ENCODE results near the gene FXYD2. TPM values are rescaled to one million over a fixed set of nuclear protein-coding genes. Genes with fewer than 3 reads are reported as not detected.
A peak's percentile ranks its signal among the peaks of the same experiment; 100 is the strongest.

FXYD2 gene
- total RNA-seq, 6 donors from 2014 or later = 0.15 to 4.5 (median 2.4) TPM

- Histone ChIP-seq H3K36me3 (no peaks in the 10 kb centered on the region), H3K27ac (no peak within 1 kb of the TSS), H3K27me3 (peaks cover 0 to 32% (median 17%) of the 10 kb centered on the region in 4 donors), H3K4me1 (peaks cover 14 to 21% (median 21%) of the 10 kb centered on the region in 4 donors), H3K9me3 (no peaks in the 10 kb centered on the region), H3K4me3 (peak within 1 kb of the TSS in 3 of 4 donors; percentile 25 to 43 (median 31))
- TF ChIP-seq, protein P1, sequence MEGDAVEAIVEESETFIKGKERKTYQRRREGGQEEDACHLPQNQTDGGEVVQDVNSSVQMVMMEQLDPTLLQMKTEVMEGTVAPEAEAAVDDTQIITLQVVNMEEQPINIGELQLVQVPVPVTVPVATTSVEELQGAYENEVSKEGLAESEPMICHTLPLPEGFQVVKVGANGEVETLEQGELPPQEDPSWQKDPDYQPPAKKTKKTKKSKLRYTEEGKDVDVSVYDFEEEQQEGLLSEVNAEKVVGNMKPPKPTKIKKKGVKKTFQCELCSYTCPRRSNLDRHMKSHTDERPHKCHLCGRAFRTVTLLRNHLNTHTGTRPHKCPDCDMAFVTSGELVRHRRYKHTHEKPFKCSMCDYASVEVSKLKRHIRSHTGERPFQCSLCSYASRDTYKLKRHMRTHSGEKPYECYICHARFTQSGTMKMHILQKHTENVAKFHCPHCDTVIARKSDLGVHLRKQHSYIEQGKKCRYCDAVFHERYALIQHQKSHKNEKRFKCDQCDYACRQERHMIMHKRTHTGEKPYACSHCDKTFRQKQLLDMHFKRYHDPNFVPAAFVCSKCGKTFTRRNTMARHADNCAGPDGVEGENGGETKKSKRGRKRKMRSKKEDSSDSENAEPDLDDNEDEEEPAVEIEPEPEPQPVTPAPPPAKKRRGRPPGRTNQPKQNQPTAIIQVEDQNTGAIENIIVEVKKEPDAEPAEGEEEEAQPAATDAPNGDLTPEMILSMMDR (IDR thresholded peaks at IDR 0.05) = no peak
- TF ChIP-seq POLR2A (IDR thresholded peaks at IDR 0.05) = no peak
- TF ChIP-seq EP300 (IDR thresholded peaks at IDR 0.05) = no peak
- no peak for TF ChIP-seq POLR2AphosphoS5 (IDR thresholded peaks at IDR 0.05)
- ATAC-seq (ENCODE audit: low FRiP score in 2 of 2) = peak in 1 of 2 donors; percentile 68
- peak in 1 of 2 donors; percentile 90 for DNase-seq
- 16% methylated on average over 5 of the region's 66 CpGs; no CpG with 5 or more reads in 1 of the 2 donors for WGBS, 2 donors
These were observed 27.5 kb downstream of the FXYD2 start, which contains the start of gene DSCAML1 for GRCh38 chr11:117796872-117797529. DSCAML1 (minus strand) TSS chr11:117797216; CDS start chr11:117797079, 137 bp downstream.

- Histone ChIP-seq H3K27ac (no peak overlapping the region), H3K9me3 (no peaks in the 10 kb centered on the region), H3K27me3 (peaks cover 0 to 32% (median 17%) of the 10 kb centered on the region in 4 donors), H3K4me1 (peaks cover 14 to 21% (median 21%) of the 10 kb centered on the region in 4 donors), H3K36me3 (no peaks in the 10 kb centered on the region), H3K4me3 (peak overlapping the region in 3 of 4 donors; percentile 25 to 43 (median 31))
- ATAC-seq (ENCODE audit: low FRiP score in 2 of 2) (no peak), DNase-seq (no peak)
- WGBS, 2 donors = 3 to 6% methylated on average over 17 to 24 of the region's 35 CpGs
- no peak for TF ChIP-seq POLR2A (IDR thresholded peaks at IDR 0.05)
- no peak for TF ChIP-seq POLR2AphosphoS5 (IDR thresholded peaks at IDR 0.05)
- no peak for TF ChIP-seq EP300 (IDR thresholded peaks at IDR 0.05)
- TF ChIP-seq, protein P1 (IDR thresholded peaks at IDR 0.05) = no peak
These were observed 28.1 kb downstream of the FXYD2 start for GRCh38 chr11:117796456-117796871.

DNA sequence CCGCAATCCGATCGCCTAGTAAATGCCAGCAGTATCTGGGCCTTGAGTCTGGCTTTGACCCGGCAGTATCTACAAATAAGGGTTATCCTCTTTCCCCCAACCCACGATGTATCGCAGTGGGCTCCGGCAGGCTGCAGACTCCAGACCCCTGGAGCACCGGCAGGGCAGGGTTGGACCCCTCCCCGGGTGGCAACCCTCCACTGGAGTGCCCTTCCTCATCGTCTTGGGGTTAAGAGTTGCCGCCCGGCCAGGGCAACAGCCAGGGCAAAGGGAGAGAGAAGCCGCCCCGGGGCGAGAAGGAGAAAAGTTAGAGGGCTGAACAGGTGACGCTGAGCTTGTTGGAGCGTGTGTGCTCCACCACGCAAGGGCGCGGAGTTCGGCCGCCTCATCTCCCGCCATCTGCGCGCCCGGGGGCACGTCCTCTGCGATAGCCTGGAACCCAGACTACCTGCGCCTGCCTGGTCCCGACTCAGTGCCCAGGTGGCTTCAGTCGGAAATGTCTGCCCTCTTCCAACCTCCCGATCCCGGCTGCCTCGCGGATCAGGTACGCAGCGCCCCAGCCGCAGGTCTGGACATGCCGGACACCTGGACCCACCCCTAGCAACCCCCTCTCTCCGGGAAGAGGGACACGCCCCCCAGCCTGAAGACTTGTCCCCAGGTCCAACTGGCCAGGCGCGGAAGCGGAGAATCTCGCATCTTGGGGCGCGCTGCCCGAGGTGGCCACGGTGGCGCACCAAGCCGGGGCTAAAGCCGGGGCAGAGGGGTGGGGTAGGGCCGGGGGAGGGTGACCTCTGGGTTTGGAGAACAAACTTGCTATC, 28.7 kb downstream of the FXYD2 start:
- Histone ChIP-seq H3K4me1 (peaks cover 14 to 21% (median 21%) of the 10 kb centered on the region in 4 donors), H3K27me3 (peaks cover 0 to 32% (median 17%) of the 10 kb centered on the region in 4 donors), H3K36me3 (no peaks in the 10 kb centered on the region), H3K4me3 (peak overlapping the region in 2 of 4 donors; percentile 25 to 43), H3K27ac (no peak overlapping the region), H3K9me3 (no peaks in the 10 kb centered on the region)
- 8 to 21% methylated on average over 12 to 38 of the region's 53 CpGs for WGBS, 2 donors
- no peak for ATAC-seq (ENCODE audit: low FRiP score in 2 of 2)
- TF ChIP-seq POLR2AphosphoS5 (IDR thresholded peaks at IDR 0.05) = no peak
- no peak for TF ChIP-seq POLR2A (IDR thresholded peaks at IDR 0.05)
- TF ChIP-seq EP300 (IDR thresholded peaks at IDR 0.05) = no peak
- TF ChIP-seq, protein P1 (IDR thresholded peaks at IDR 0.05) = no peak
- peak in 1 of 2 donors; percentile 74 for DNase-seq

- WGBS, 2 donors = 49 to 50% methylated on average over 24 to 29 of the region's 29 CpGs
- H3K9me3 ChIP-seq = no peaks in the 10 kb centered on the region
- H3K4me3 ChIP-seq = no peak overlapping the region
- H3K27ac ChIP-seq = no peak overlapping the region
- H3K4me1 ChIP-seq = peaks cover 14 to 21% (median 21%) of the 10 kb centered on the region in 4 donors
- H3K27me3 ChIP-seq = peaks cover 0 to 32% (median 17%) of the 10 kb centered on the region in 4 donors
- no peak for ATAC-seq (ENCODE audit: low FRiP score in 2 of 2)
- peak in 1 of 2 donors; percentile 53 for DNase-seq
- no peak for TF ChIP-seq POLR2AphosphoS5 (IDR thresholded peaks at IDR 0.05)
- TF ChIP-seq POLR2A (IDR thresholded peaks at IDR 0.05) = no peak
- TF ChIP-seq, protein P1 (IDR thresholded peaks at IDR 0.05) = no peak
- no peak for TF ChIP-seq EP300 (IDR thresholded peaks at IDR 0.05)
- no peaks in the 10 kb centered on the region for H3K36me3 ChIP-seq
These were observed 29.5 kb downstream of the FXYD2 start for GRCh38 chr11:117794772-117795629.
